KMS-11 (cell line): Measurements from ENCODE around the gene RNASE9.
"Not testable (repeated sequence)": the region's sequence is repeated elsewhere in the genome, so short reads cannot be mapped to it uniquely, and the experiment has no call there.

ENCODE experiments used
- H2AFZ ChIP-seq: fragments of 200-600 bp; sonication (generic); 2 replicates; pipeline ENCODE4 v1.6.1; 2016; ENCODE audit warnings: antibody characterized with exemption, mixed run types, low read depth
- H3K27ac ChIP-seq: fragments of 200-600 bp; sonication (generic); 2 replicates; pipeline ENCODE4 v1.6.1; 2016; ENCODE audit warnings: mild to moderate bottlenecking, mixed run types
- H3K27me3 ChIP-seq: fragments of 200-600 bp; sonication (generic); 2 replicates; pipeline ENCODE4 v1.6.1; 2017; ENCODE audit warnings: mild to moderate bottlenecking, low read depth, mixed run types, moderate library complexity; ENCODE audit not compliant: insufficient read depth
- H3K36me3 ChIP-seq: fragments of 200-600 bp; sonication (generic); 2 replicates; pipeline ENCODE4 v1.6.1; 2017; ENCODE audit warnings: mild to moderate bottlenecking, mixed run types; ENCODE audit not compliant: insufficient read depth
- H3K4me1 ChIP-seq: fragments of 200-600 bp; sonication (generic); 2 replicates; pipeline ENCODE4 v1.6.1; 2016; ENCODE audit warnings: mild to moderate bottlenecking, low read depth, mixed run types; ENCODE audit not compliant: poor library complexity, severe bottlenecking
- H3K4me2 ChIP-seq: fragments of 200-600 bp; sonication (generic); 2 replicates; pipeline ENCODE4 v1.7.0; 2016; ENCODE audit warnings: mild to moderate bottlenecking, mixed run types
- H3K4me3 ChIP-seq: fragments of 200-600 bp; sonication (generic); IDR thresholded peaks from 2 replicates; pipeline ENCODE4 v1.6.1; 2017; ENCODE audit warnings: low read depth, low read length, mixed read lengths; ENCODE audit not compliant: insufficient read depth
- H3K79me2 ChIP-seq: fragments of 200-600 bp; sonication (generic); 2 replicates; pipeline ENCODE4 v1.6.1; 2016; ENCODE audit warnings: low read depth, mixed run types; ENCODE audit not compliant: insufficient read depth
- H3K9ac ChIP-seq: fragments of 200-600 bp; sonication (generic); 2 replicates; pipeline ENCODE4 v1.6.1; 2016; ENCODE audit warnings: mild to moderate bottlenecking, mixed run types
- H4K20me1 ChIP-seq: fragments of 200-600 bp; sonication (generic); 2 replicates; pipeline ENCODE4 v1.6.1; 2016; ENCODE audit warnings: mild to moderate bottlenecking, mixed run types; ENCODE audit not compliant: insufficient read depth
- TF ChIP-seq, protein P1 (sequence below): fragments of 200-600 bp; sonication (generic); conservative IDR thresholded peaks from 2 replicates; pipeline ENCODE4 v1.6.1; 2017; ENCODE audit warnings: low read depth, mild to moderate bottlenecking, antibody characterized with exemption, low read length, moderate library complexity, mixed read lengths

The RNASE9 gene

DNA sequence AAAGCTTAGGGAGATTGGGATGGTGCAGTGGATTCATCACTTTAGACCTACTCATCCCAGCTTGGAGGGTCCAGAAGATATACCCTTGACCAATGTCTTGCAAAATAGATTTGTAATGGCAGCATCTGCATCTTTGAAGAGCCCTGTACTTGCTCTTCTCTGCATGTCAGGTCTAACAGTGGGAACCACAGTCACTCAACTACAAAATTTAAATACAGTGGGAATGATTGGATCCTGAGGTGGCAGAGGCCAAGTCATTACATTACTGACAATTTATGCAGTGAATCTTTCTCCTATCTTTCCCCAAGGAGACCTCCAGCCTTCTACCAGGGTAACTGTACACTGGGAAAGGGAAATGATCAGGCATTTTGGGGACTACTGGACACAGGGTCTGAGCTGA is 8.2 kb upstream of the RNASE9 start:
- Histone ChIP-seq H3K79me2 (no peaks in the 10 kb centered on the region), H3K4me1 (no peaks in the 10 kb centered on the region), H3K9ac (no peak overlapping the region), H3K36me3 (no peaks in the 10 kb centered on the region), H3K27ac (no peak overlapping the region), H4K20me1 (no peaks in the 10 kb centered on the region), H3K4me2 (no peak overlapping the region), H3K27me3 (no peaks in the 10 kb centered on the region), H2AFZ (no peak overlapping the region), H3K4me3 (no peak overlapping the region)
- TF ChIP-seq, protein P1, sequence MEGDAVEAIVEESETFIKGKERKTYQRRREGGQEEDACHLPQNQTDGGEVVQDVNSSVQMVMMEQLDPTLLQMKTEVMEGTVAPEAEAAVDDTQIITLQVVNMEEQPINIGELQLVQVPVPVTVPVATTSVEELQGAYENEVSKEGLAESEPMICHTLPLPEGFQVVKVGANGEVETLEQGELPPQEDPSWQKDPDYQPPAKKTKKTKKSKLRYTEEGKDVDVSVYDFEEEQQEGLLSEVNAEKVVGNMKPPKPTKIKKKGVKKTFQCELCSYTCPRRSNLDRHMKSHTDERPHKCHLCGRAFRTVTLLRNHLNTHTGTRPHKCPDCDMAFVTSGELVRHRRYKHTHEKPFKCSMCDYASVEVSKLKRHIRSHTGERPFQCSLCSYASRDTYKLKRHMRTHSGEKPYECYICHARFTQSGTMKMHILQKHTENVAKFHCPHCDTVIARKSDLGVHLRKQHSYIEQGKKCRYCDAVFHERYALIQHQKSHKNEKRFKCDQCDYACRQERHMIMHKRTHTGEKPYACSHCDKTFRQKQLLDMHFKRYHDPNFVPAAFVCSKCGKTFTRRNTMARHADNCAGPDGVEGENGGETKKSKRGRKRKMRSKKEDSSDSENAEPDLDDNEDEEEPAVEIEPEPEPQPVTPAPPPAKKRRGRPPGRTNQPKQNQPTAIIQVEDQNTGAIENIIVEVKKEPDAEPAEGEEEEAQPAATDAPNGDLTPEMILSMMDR = no peak

DNA sequence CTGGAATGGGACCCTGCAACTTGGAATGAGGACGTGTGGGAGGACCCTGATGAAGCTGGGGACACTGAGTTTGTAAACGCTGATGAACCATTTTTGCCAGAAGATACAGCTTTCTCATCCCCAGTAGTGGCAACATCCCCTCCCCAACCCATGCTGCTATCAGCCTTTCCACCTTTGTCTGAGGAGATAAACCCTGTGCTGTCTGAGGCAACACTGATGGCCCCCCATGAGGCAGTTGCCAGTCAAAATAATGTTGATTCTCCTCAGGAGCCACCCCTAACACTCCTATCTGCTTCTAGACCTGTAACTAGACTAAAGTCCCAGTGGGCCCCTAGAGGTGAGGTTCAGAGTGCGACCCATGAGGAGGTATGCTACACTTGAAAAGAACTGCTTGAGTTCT is 7.5 kb upstream of the RNASE9 start:
- no peaks in the 10 kb centered on the region for H3K79me2 ChIP-seq
- H4K20me1 ChIP-seq = no peaks in the 10 kb centered on the region
- no peaks in the 10 kb centered on the region for H3K4me1 ChIP-seq
- no peak overlapping the region for H3K27ac ChIP-seq
- no peak overlapping the region for H3K4me2 ChIP-seq
- H3K27me3 ChIP-seq = no peaks in the 10 kb centered on the region
- H3K36me3 ChIP-seq = no peaks in the 10 kb centered on the region
- H2AFZ ChIP-seq = no peak overlapping the region
- TF ChIP-seq, protein P1 = no peak
- H3K9ac ChIP-seq = no peak overlapping the region
- H3K4me3 ChIP-seq = no peak overlapping the region

DNA sequence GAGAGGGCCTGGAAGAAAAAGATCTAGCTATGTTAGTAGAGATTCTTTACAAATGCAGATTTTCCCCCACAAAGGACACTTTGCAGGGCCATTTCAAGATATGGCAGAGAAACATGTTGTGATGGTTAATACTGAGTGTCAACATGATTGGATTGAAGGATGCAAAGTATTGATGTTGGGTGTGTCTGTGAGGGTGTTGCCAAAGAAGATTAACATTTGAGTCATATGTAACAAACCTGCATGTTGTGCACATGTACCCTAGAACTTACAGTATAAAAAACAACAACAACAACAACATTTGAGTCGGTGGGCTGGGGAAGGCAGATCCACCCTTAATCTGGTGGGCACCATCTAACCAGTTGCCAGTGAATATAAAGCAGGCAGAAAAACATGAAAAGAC is 6.4 kb upstream of the RNASE9 start:
- not testable (repeated sequence) for H3K4me3 ChIP-seq, H3K4me2 ChIP-seq, H3K9ac ChIP-seq, H3K36me3 ChIP-seq, H3K79me2 ChIP-seq, H2AFZ ChIP-seq, H3K27me3 ChIP-seq, H4K20me1 ChIP-seq, H3K27ac ChIP-seq, H3K4me1 ChIP-seq

DNA sequence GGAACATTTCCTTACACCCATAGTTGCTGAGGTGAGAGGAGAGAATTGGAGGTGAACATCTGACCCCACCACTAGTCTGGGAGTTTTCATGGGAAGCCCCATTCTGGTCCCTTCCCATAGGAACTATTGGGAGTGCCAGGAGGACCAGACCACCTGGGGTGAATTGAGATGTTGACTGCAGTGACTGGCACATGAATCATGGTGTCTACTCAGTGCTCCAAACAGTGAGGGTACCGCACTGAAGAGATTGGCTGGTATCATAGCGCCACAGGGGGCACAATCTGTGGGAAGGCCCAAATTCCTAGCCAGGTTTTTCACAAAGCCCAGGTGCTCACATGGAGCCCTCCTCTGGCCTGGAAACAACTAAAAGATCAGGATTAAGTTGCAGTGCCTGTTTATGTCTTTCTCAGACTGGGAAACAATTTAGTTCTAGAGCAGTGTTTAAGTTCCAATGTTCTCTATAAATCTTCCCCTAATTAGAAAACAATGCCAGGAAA is 3.7 kb upstream of the RNASE9 start:
- H3K4me3 ChIP-seq = no peak overlapping the region
- TF ChIP-seq, protein P1 = no peak
- no peak overlapping the region for H2AFZ ChIP-seq
- H3K4me1 ChIP-seq = no peaks in the 10 kb centered on the region
- no peak overlapping the region for H3K9ac ChIP-seq
- H4K20me1 ChIP-seq = no peaks in the 10 kb centered on the region
- H3K27ac ChIP-seq = no peak overlapping the region
- no peak overlapping the region for H3K4me2 ChIP-seq
- H3K27me3 ChIP-seq = no peaks in the 10 kb centered on the region
- no peaks in the 10 kb centered on the region for H3K36me3 ChIP-seq
- no peaks in the 10 kb centered on the region for H3K79me2 ChIP-seq

DNA sequence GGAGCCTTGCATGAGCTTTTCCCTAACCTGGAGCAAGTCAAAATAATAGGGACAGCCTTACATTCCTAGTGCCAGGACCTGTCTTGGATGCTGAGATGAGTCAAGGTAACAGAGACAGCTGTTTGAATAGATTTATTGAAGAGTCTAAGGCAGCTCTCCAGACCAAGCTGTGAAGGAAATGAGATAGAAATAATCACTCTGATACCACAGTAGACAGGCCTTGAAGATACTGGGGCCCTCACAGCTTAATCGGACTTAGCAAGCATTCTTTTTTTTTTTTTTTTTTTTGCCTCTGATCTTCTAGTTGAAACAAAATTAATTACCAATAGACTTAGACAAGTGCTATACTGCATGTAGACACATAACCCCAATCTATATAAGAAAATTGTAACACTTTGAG is 3.1 kb upstream of the RNASE9 start:
- no peaks in the 10 kb centered on the region for H3K79me2 ChIP-seq
- no peak overlapping the region for H2AFZ ChIP-seq
- H3K4me1 ChIP-seq = no peaks in the 10 kb centered on the region
- no peak overlapping the region for H3K4me2 ChIP-seq
- no peaks in the 10 kb centered on the region for H3K36me3 ChIP-seq
- no peak overlapping the region for H3K4me3 ChIP-seq
- no peak overlapping the region for H3K9ac ChIP-seq
- H3K27ac ChIP-seq = no peak overlapping the region
- TF ChIP-seq, protein P1 = no peak
- no peaks in the 10 kb centered on the region for H3K27me3 ChIP-seq
- H4K20me1 ChIP-seq = no peaks in the 10 kb centered on the region
